ENCODE measurements around the gene PPDPF. TPM values are rescaled to one million over a fixed set of nuclear protein-coding genes. Genes with fewer than 3 reads are reported as not detected.

Gene PPDPF
- total and polyA plus RNA-seq, 2 donors (not counting 3 experiments of a cell fraction or from before 2014, with no cell fraction given), result 52.2 to 219 TPM

DNA sequence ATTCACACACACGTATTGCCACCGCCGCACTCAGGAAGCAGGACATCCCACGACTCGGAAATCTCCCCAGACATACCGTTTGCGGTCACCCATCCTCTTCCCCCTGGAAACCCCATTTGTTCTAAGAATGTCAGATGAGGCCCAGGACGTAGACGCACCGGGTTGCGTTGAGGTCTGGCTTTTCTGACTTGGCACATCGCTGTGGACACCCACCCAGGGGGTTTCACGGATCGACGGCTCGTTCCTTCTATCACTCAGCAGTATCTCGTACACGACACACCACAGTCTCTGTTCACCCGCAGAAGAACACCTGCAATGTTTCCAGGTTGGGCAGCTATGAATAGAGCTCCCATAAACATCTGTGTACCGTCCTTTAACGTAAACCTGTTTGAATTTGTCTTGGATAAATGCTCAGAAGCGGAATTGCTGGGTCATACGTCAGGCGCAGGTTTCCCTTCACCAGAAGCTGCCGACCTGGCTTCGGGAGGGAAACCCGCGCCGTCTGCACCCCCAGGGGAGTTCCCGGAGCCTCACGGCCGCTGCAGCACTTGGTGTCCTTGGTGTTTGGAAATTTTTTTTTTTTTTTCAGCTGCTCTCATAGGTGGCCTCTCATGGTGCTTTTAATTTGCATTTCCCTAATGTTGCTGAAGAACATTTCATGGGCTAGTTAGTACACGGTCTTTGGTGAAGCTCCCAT is 12.3 kb upstream of the PPDPF start:
- H3K9me3 ChIP-seq (replicated peaks; ENCODE audit: control insufficient read depth, insufficient read depth, low read length), result no peaks in the 10 kb centered on the region
- H3K4me3 ChIP-seq (replicated peaks in 1 of 3; ENCODE audit: insufficient read depth in 1 of 3, low read depth in 1 of 3, low read length in 3 of 3), result no peak overlapping the region
- H3K9ac ChIP-seq (replicated peaks; ENCODE audit: extremely low read depth, insufficient read depth, low read length), result no peak overlapping the region
- no peaks in the 10 kb centered on the region for H3K4me1 ChIP-seq (ENCODE audit: control insufficient read depth, extremely low read depth, insufficient read depth, low read length)
- FAIRE-seq (no peak), DNase-seq (ENCODE audit: low read depth, low spot score) (no peak)
- intact Hi-C loops (cut with micrococcal nuclease) (no loop called here), dilution Hi-C loops (cut with MboI; ENCODE audit: extremely low pct_ligation_motif_present, low sequenced_read_pairs) (no loop called here)
- H3K36me3 ChIP-seq (ENCODE audit: control insufficient read depth in 2 of 2, extremely low read depth in 1 of 2, insufficient read depth in 2 of 2, low read length in 2 of 2), result no peaks in the 10 kb centered on the region
- H4K20me1 ChIP-seq (replicated peaks; ENCODE audit: control insufficient read depth, extremely low read depth, insufficient read depth, low read length), result no peaks in the 10 kb centered on the region
- CTCF ChIA-PET, result interaction anchor here (1.9 kb wide), 1 partner anchor 12 kb away, joined by 8 read pairs; no protein-coding TSS in a partner anchor
- H3K27ac ChIP-seq (ENCODE audit: insufficient read depth, low read depth, low read length), result no peak overlapping the region
- no peak overlapping the region for H2AFZ ChIP-seq (ENCODE audit: low read depth, low read length)
- no peaks in the 10 kb centered on the region for H3K79me2 ChIP-seq (ENCODE audit: control insufficient read depth, insufficient read depth, low read length)
- peaks cover 0 to 2% of the 10 kb centered on the region in 2 experiments for H3K27me3 ChIP-seq (ENCODE audit: control insufficient read depth in 2 of 2, insufficient read depth in 2 of 2, low read length in 2 of 2)
- no peaks in the 10 kb centered on the region for H3K9me1 ChIP-seq (replicated peaks; ENCODE audit: control insufficient read depth, extremely low read depth, insufficient read depth, low read length)
- POLR2A ChIA-PET, result interaction anchor here (0.7 to 1.6 kb wide), 2 partner anchors 13 to 44 kb away, joined by 3 to 5 read pairs; partner anchors contain the start of gene PPDPF
- no TSS peak for BruUV-seq (replicated peaks)
- no peak overlapping the region for H3K4me2 ChIP-seq (ENCODE audit: insufficient read depth, low read length)
- no peak for TF ChIP-seq POLR2AphosphoS5 (IDR thresholded peaks at IDR 0.05; ENCODE audit: insufficient read depth, low read depth, low read length)
- no peak for TF ChIP-seq EZH2 (IDR thresholded peaks at IDR 0.05; ENCODE audit: borderline replicate concordance, low read depth, low read length, severe bottlenecking)
- no peak for TF ChIP-seq JUN (IDR thresholded peaks at IDR 0.05; ENCODE audit: borderline replicate concordance, insufficient read depth, insufficient read length, low read depth)
- no peak for TF ChIP-seq POLR2A (IDR thresholded peaks at IDR 0.05; ENCODE audit: low read depth, low read length)
- TF ChIP-seq, protein P1, sequence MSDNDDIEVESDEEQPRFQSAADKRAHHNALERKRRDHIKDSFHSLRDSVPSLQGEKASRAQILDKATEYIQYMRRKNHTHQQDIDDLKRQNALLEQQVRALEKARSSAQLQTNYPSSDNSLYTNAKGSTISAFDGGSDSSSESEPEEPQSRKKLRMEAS (IDR thresholded peaks at IDR 0.05; ENCODE audit: insufficient read depth, insufficient read length), result no peak
- TF ChIP-seq MYC (IDR thresholded peaks at IDR 0.05; ENCODE audit: low read depth, low read length), result no peak
- TF ChIP-seq CTCF (IDR thresholded peaks at IDR 0.05; ENCODE audit: extremely low read depth in 1 of 2, insufficient read depth in 1 of 2, low read depth in 1 of 2, low read length in 2 of 2), result no peak
- no peak for TF ChIP-seq FOS (IDR thresholded peaks at IDR 0.05; ENCODE audit: borderline replicate concordance, insufficient read depth, low read length)
